ENCODE measurements around the gene BICRA. TPM values are rescaled to one million over a fixed set of nuclear protein-coding genes. Genes with fewer than 3 reads are reported as not detected.

The BICRA gene
- polyA plus RNA-seq, 1 donor (not counting 4 experiments of a cell fraction or from before 2014, with no cell fraction given), result 0.42 TPM

- dilution Hi-C loops (cut with MboI; ENCODE audit: extremely low pct_ligation_motif_present, low sequenced_read_pairs), result no loop called here
- peaks cover 10% of the 10 kb centered on the region for H3K4me1 ChIP-seq (ENCODE audit: control insufficient read depth, extremely low read depth, insufficient read depth, low read length)
- H3K9me3 ChIP-seq (ENCODE audit: control insufficient read depth, low read depth, low read length), result no peaks in the 10 kb centered on the region
These were observed 15.1 kb upstream of the BICRA start for GRCh38 chr19:47593860-47594259.

GRCh38 chr19:47595944-47596343, 13.0 kb upstream of the BICRA start:
- FAIRE-seq (no peak), DNase-seq (ENCODE audit: low read depth, low spot score) (no peak)
- Histone ChIP-seq H3K9me3 (ENCODE audit: control insufficient read depth, low read depth, low read length) (no peaks in the 10 kb centered on the region), H3K27me3 (ENCODE audit: control insufficient read depth, extremely low read depth, insufficient read depth, low read length) (no peaks in the 10 kb centered on the region), H3K4me2 (ENCODE audit: control insufficient read depth, extremely low read depth, insufficient read depth, low read depth, low read length) (no peak overlapping the region), H4K20me1 (ENCODE audit: control insufficient read depth, extremely low read depth, insufficient read depth, low read length) (no peaks in the 10 kb centered on the region), H3K9me1 (ENCODE audit: control insufficient read depth, extremely low read depth, insufficient read depth, low read length) (no peaks in the 10 kb centered on the region), H3K9ac (ENCODE audit: control insufficient read depth, extremely low read depth, insufficient read depth, low read length) (no peak overlapping the region), H3K79me2 (ENCODE audit: control insufficient read depth, insufficient read depth, low read length) (no peaks in the 10 kb centered on the region), H3K4me1 (ENCODE audit: control insufficient read depth, extremely low read depth, insufficient read depth, low read length) (peaks cover 19% of the 10 kb centered on the region), H2AFZ (ENCODE audit: control insufficient read depth, low read length) (no peak overlapping the region), H3K36me3 (ENCODE audit: control insufficient read depth in 2 of 2, extremely low read depth in 1 of 2, insufficient read depth in 2 of 2, low read length in 2 of 2) (no peaks in the 10 kb centered on the region), H3K4me3 (ENCODE audit: control insufficient read depth in 2 of 3, extremely low read depth in 1 of 3, insufficient read depth in 2 of 3, low read depth in 1 of 3, low read length in 3 of 3) (no peak overlapping the region), H3K27ac (ENCODE audit: control insufficient read depth, insufficient read depth, low read length) (no peak overlapping the region)
- dilution Hi-C loops (cut with MboI; ENCODE audit: extremely low pct_ligation_motif_present, low sequenced_read_pairs), result no loop called here
- TF ChIP-seq CTCF (optimal IDR thresholded peaks at IDR 0.05 in 1 of 3, IDR thresholded peaks at IDR 0.05 in 1 of 3, conservative IDR thresholded peaks at IDR 0.05 in 1 of 3; ENCODE audit: extremely low read depth in 1 of 3, insufficient read depth in 2 of 3, low read length in 3 of 3), result no peak
- TF ChIP-seq EZH2 (IDR thresholded peaks at IDR 0.05; ENCODE audit: low read length), result no peak

More at GRCh38 chr19:47593860-47594259, 15.1 kb upstream of the BICRA start:
- Histone ChIP-seq H3K4me3 (ENCODE audit: control insufficient read depth in 2 of 3, extremely low read depth in 1 of 3, insufficient read depth in 2 of 3, low read depth in 1 of 3, low read length in 3 of 3) (no peak overlapping the region), H3K9me1 (ENCODE audit: control insufficient read depth, extremely low read depth, insufficient read depth, low read length) (no peaks in the 10 kb centered on the region), H2AFZ (ENCODE audit: control insufficient read depth, low read length) (no peak overlapping the region), H3K27me3 (ENCODE audit: control insufficient read depth, extremely low read depth, insufficient read depth, low read length) (no peaks in the 10 kb centered on the region), H3K27ac (ENCODE audit: control insufficient read depth, insufficient read depth, low read length) (no peak overlapping the region), H3K36me3 (ENCODE audit: control insufficient read depth in 2 of 2, extremely low read depth in 1 of 2, insufficient read depth in 2 of 2, low read length in 2 of 2) (no peaks in the 10 kb centered on the region), H3K79me2 (ENCODE audit: control insufficient read depth, insufficient read depth, low read length) (no peaks in the 10 kb centered on the region), H3K9ac (ENCODE audit: control insufficient read depth, extremely low read depth, insufficient read depth, low read length) (no peak overlapping the region), H4K20me1 (ENCODE audit: control insufficient read depth, extremely low read depth, insufficient read depth, low read length) (no peaks in the 10 kb centered on the region), H3K4me2 (ENCODE audit: control insufficient read depth, extremely low read depth, insufficient read depth, low read depth, low read length) (no peak overlapping the region)
- TF ChIP-seq EZH2 (IDR thresholded peaks at IDR 0.05; ENCODE audit: low read length), result no peak
- FAIRE-seq (no peak), DNase-seq (ENCODE audit: low read depth, low spot score) (no peak)

All from keratinocyte (primary cell).